Esophagus muscularis mucosa (tissue), 4 donors: Measurements from ENCODE around the gene ELOVL6.

Source experiments
- EP300 ChIP-seq: sonication (generic); formaldehyde crosslinking; IDR thresholded peaks from one replicate; pipeline ENCODE4 v1.6.1; 2017; ENCODE audit warnings: antibody characterized with exemption
- POLR2A ChIP-seq: fragments of 450-650 bp; IDR thresholded peaks from one replicate; pipeline ENCODE4 v1.6.1; 2017; ENCODE audit warnings: antibody characterized with exemption, moderate library complexity, mild to moderate bottlenecking, low read depth
- POLR2AphosphoS5 ChIP-seq, 2 donors: sonication (generic); formaldehyde crosslinking; IDR thresholded peaks; one replicate each; pipeline ENCODE4 v1.6.1; 2017; ENCODE audit warnings: antibody characterized with exemption in 2 of 2
- TF ChIP-seq, protein P1 (sequence below), 3 experiments: fragments of 200-600 bp in 2 of 3; fragments of 450-650 bp in 1 of 3; sonication (generic) in 2 of 3; IDR thresholded peaks; one replicate each; pipeline ENCODE4 v1.5.1; 2017 to 2019; ENCODE audit warnings: antibody characterized with exemption in 3 of 3, mild to moderate bottlenecking in 2 of 3, moderate library complexity in 1 of 3

GRCh38 chr4:110131916-110132315 lies 66.5 kb downstream of the ELOVL6 start:
- TF ChIP-seq, protein P1, sequence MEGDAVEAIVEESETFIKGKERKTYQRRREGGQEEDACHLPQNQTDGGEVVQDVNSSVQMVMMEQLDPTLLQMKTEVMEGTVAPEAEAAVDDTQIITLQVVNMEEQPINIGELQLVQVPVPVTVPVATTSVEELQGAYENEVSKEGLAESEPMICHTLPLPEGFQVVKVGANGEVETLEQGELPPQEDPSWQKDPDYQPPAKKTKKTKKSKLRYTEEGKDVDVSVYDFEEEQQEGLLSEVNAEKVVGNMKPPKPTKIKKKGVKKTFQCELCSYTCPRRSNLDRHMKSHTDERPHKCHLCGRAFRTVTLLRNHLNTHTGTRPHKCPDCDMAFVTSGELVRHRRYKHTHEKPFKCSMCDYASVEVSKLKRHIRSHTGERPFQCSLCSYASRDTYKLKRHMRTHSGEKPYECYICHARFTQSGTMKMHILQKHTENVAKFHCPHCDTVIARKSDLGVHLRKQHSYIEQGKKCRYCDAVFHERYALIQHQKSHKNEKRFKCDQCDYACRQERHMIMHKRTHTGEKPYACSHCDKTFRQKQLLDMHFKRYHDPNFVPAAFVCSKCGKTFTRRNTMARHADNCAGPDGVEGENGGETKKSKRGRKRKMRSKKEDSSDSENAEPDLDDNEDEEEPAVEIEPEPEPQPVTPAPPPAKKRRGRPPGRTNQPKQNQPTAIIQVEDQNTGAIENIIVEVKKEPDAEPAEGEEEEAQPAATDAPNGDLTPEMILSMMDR (IDR thresholded peaks at IDR 0.05): no peak
- TF ChIP-seq POLR2AphosphoS5 (IDR thresholded peaks at IDR 0.05) (no peak), POLR2A (no peak), EP300 (no peak)
